ACC112 (cell line): ENCODE measurements around the gene GINS1.

Experiments
- H2AFZ ChIP-seq: fragments of 200-600 bp; sonication (generic); one replicate; pipeline ENCODE4 v1.6.0; 2017; ENCODE audit warnings: antibody characterized with exemption, low read length; ENCODE audit not compliant: unreplicated experiment
- H3K27ac ChIP-seq: fragments of 200-600 bp; sonication (generic); 2 replicates; pipeline ENCODE4 v1.5.1; 2014; ENCODE audit warnings: low read depth, mild to moderate bottlenecking, antibody characterized with exemption, low read length, moderate library complexity
- H3K27me3 ChIP-seq: fragments of 200-600 bp; sonication (generic); 2 replicates; pipeline ENCODE4 v1.6.1; 2014; ENCODE audit warnings: mild to moderate bottlenecking, antibody characterized with exemption, low read length, moderate library complexity, mixed read lengths; ENCODE audit not compliant: insufficient read depth
- H3K36me3 ChIP-seq: fragments of 200-600 bp; sonication (generic); 2 replicates; pipeline ENCODE4 v1.6.1; 2016; ENCODE audit warnings: mild to moderate bottlenecking, antibody characterized with exemption, low read length, moderate library complexity, mixed read lengths; ENCODE audit not compliant: insufficient read depth
- H3K4me1 ChIP-seq: fragments of 200-600 bp; sonication (generic); one replicate; pipeline ENCODE4 v1.6.1; 2016; ENCODE audit warnings: low read length, mixed read lengths; ENCODE audit not compliant: insufficient read depth, unreplicated experiment, control insufficient read depth
- H3K4me3 ChIP-seq: fragments of 200-600 bp; sonication (generic); 2 replicates; pipeline ENCODE4 v1.5.1; 2014; ENCODE audit warnings: mild to moderate bottlenecking, low read depth, low read length
- H3K79me2 ChIP-seq: fragments of 200-600 bp; sonication (generic); one replicate; pipeline ENCODE4 v1.6.0; 2016; ENCODE audit warnings: low read length; ENCODE audit not compliant: control insufficient read depth, unreplicated experiment, insufficient read depth

The GINS1 gene

GRCh38 chr20:25495189-25495824 is 87.8 kb downstream of the GINS1 start:
- no peak overlapping the region for H3K27ac ChIP-seq
- H3K4me3 ChIP-seq: no peak overlapping the region
- no peaks in the 10 kb centered on the region for H3K4me1 ChIP-seq
- no peaks in the 10 kb centered on the region for H3K36me3 ChIP-seq
- H2AFZ ChIP-seq: no peak overlapping the region
- H3K27me3 ChIP-seq: no peaks in the 10 kb centered on the region
- no peaks in the 10 kb centered on the region for H3K79me2 ChIP-seq

GRCh38 chr20:25496165-25496967 is 88.9 kb downstream of the GINS1 start:
- H2AFZ ChIP-seq: no peak overlapping the region
- no peak overlapping the region for H3K27ac ChIP-seq
- H3K36me3 ChIP-seq: no peaks in the 10 kb centered on the region
- no peaks in the 10 kb centered on the region for H3K27me3 ChIP-seq
- no peak overlapping the region for H3K4me3 ChIP-seq
- no peaks in the 10 kb centered on the region for H3K79me2 ChIP-seq
- H3K4me1 ChIP-seq: no peaks in the 10 kb centered on the region

GRCh38 chr20:25496968-25497401 is 89.5 kb downstream of the GINS1 start:
- no peak overlapping the region for H3K27ac ChIP-seq
- no peaks in the 10 kb centered on the region for H3K4me1 ChIP-seq

GRCh38 chr20:25497586-25498279 is 90.3 kb downstream of the GINS1 start:
- Histone ChIP-seq H2AFZ (no peak overlapping the region), H3K27me3 (no peaks in the 10 kb centered on the region), H3K79me2 (no peaks in the 10 kb centered on the region), H3K4me3 (no peak overlapping the region), H3K4me1 (no peaks in the 10 kb centered on the region), H3K36me3 (no peaks in the 10 kb centered on the region), H3K27ac (no peak overlapping the region)

More at GRCh38 chr20:25496968-25497401, 89.5 kb downstream of the GINS1 start:
- no peaks in the 10 kb centered on the region for H3K36me3 ChIP-seq
- no peak overlapping the region for H3K4me3 ChIP-seq
- no peaks in the 10 kb centered on the region for H3K27me3 ChIP-seq
- no peak overlapping the region for H2AFZ ChIP-seq
- no peaks in the 10 kb centered on the region for H3K79me2 ChIP-seq
